NCI-H524 (cell line): Measurements from ENCODE around the gene LAP3.
"Not testable (repeated sequence)": the region's sequence is repeated elsewhere in the genome, so short reads cannot be mapped to it uniquely, and the experiment has no call there.

Source experiments
- DNase-seq, 2 experiments: peaks; one replicate each; lab custom pipeline; 2025; lab: John Stamatoyannopoulos, UW

LAP3 gene

GRCh38 chr4:17562157-17562556, 14.8 kb upstream of the LAP3 start:
- DNase-seq = peak; percentile 14 to 28

- DNase-seq = no peak
Observed at GRCh38 chr4:17565846-17566245, 11.2 kb upstream of the LAP3 start.

- no peak for DNase-seq
Observed at GRCh38 chr4:17567271-17567670, 9.7 kb upstream of the LAP3 start.

- no peak for DNase-seq
Observed at GRCh38 chr4:17574206-17574605, 2.8 kb upstream of the LAP3 start.

GRCh38 chr4:17575177-17575576, 1.8 kb upstream of the LAP3 start:
- DNase-seq = not testable (repeated sequence)

- DNase-seq = peak in 1 of 2 experiments; percentile 59
Observed at GRCh38 chr4:17577665-17578481, 875 bp downstream of the LAP3 start.

GRCh38 chr4:17578482-17578891, 1.5 kb downstream of the LAP3 start:
- no peak for DNase-seq

GRCh38 chr4:17580969-17581368, 4.0 kb downstream of the LAP3 start:
- no peak for DNase-seq

GRCh38 chr4:17583276-17583675, 6.3 kb downstream of the LAP3 start:
- DNase-seq = no peak

GRCh38 chr4:17583941-17584340, 6.9 kb downstream of the LAP3 start:
- DNase-seq = no peak

- no peak for DNase-seq
Observed at GRCh38 chr4:17584521-17585213, 7.7 kb downstream of the LAP3 start.

GRCh38 chr4:17587094-17587822, 10.3 kb downstream of the LAP3 start:
- DNase-seq = no peak

GRCh38 chr4:17589355-17589754, 12.4 kb downstream of the LAP3 start:
- DNase-seq = no peak

- DNase-seq = no peak
Observed at GRCh38 chr4:17595471-17596005, 18.5 kb downstream of the LAP3 start.

- DNase-seq = peak in 1 of 2 experiments; percentile 50
Observed at GRCh38 chr4:17597517-17597916, 20.5 kb downstream of the LAP3 start.

GRCh38 chr4:17599826-17600225, 22.8 kb downstream of the LAP3 start:
- no peak for DNase-seq

GRCh38 chr4:17605236-17605635, 28.2 kb downstream of the LAP3 start:
- no peak for DNase-seq

GRCh38 chr4:17613761-17614415, 36.9 kb downstream of the LAP3 start:
- no peak for DNase-seq

- peak; percentile 75 to 93 for DNase-seq
Observed at GRCh38 chr4:17614416-17615299, 37.7 kb downstream of the LAP3 start, which contains the start of gene MED28. Gene MED28, plus strand, starts transcription at chr4:17614641. Its CDS starts 14 bp downstream, at chr4:17614655.

- no peak for DNase-seq
Observed at GRCh38 chr4:17616283-17616682, 39.3 kb downstream of the LAP3 start.

- no peak for DNase-seq
Observed at GRCh38 chr4:17618926-17619325, 41.9 kb downstream of the LAP3 start.
